ENCODE data around the gene CABLES1.
A peak's percentile ranks its signal among the peaks of the same experiment; 100 is the strongest.

CABLES1 gene

DNA sequence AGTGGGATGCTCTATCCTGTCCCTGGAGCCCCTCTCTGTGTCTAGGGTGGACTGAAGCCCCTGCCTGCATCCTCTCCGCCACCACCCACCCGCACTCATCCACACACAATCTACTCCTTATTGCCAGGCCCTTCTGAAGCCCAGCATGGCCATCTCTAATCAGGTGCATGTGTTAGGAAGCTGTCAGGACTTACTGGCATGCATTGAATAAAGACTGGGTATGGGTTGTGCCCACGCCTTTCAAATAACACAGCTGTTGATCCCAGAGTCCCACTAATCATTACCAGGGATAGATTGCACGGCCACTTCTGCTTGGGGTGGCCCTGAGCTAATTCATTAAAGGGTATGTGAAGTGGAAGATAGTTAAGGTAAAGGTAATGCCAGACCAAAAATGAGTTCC lies 88.4 kb downstream of the CABLES1 start:
- DNase-seq (ENCODE audit: low read depth): no peak

DNA sequence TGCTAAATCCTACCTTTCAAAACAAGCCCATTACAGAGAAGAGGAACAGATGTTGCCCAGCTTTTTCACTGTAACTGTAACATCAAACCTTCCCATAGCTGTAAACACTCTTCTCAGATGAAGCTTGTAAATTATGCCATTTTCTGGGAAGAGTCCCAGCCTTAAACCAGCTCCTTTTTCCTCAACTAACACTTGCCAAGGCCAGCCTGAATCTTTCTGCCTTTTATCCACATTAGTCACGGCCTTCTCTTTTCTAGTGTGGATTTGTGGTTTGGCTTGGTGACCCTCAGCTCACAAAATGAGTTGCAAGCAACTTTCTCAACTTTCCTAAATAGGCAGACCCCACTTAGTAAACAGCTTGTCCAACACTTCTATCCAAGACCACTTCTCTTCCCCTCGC lies 90.2 kb downstream of the CABLES1 start:
- peak; percentile 86 for DNase-seq (ENCODE audit: low read depth)

- DNase-seq (ENCODE audit: low read depth): no peak
Measured at GRCh38 chr18:23226391-23226790, 91.1 kb downstream of the CABLES1 start.

- no peak for DNase-seq (ENCODE audit: low read depth)
Measured at GRCh38 chr18:23226930-23227725, 91.8 kb downstream of the CABLES1 start.

GRCh38 chr18:23227726-23228070 lies 92.4 kb downstream of the CABLES1 start:
- DNase-seq (ENCODE audit: low read depth): no peak

DNA sequence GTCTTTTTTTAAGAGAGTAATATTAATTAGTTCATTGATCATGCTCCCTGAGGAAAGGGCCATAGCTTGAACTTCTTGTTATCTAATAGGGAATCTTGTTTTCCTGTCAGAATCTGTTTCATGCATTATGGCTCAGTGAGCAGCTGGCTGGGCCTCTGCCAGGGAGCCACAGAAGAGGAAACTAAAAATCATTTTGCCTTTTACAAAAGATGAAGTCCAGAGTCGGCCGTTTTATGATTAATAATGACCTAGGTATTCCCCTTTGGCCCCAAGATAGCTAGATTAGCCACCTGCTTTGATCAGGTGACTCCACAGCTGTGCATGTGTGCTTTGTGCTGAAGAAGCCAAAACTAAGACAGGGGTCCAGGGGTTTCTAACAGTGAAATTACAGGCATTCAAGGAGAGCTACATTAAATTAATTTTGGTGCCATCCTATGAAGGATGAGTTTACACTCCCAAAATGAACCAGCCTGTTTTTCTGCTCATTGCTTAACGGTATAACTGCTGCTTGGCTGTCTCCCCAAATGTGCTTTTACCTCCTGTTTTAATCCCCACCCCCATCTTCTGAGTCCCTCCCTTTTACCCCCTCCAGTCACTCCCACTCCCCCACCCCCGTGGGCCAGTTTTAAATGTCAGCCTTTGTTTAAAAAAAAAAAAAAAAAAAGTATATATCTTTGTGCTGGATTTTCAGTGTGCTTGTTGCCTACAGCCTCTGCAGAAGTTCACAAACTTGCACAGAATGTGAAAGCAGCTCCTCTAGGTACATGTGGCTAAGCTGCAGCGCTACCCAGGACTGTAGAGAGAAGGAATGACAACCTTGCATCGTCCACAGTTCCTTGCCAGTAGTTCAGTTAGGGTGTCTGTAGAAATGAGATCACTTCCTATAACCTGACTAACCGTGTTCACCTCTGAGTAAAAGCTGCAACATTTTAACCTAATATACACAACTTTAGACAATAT lies 93.1 kb downstream of the CABLES1 start:
- no peak for DNase-seq (ENCODE audit: low read depth)

DNA sequence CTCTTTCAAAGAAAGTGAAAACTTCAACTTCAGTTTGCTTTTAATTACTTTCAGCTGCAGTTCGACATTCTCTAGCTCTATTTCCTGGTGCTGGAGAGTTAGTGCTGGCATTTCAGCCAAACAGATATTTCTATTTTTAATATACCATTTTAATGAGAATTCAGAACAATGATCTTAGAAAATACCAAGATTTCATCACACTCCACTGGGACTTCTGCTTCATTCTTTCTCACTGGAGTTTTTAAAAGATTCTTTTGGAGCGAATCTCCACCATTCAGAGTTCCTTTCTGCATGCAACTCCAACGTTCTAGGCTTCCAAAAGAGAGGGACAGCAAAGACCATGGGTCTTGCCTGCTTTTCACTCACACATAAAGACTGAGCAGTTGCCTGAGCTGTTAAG lies 94.2 kb downstream of the CABLES1 start:
- DNase-seq (ENCODE audit: low read depth): no peak

- DNase-seq (ENCODE audit: low read depth): no peak
Measured at GRCh38 chr18:23230686-23231085, 95.4 kb downstream of the CABLES1 start.

DNA sequence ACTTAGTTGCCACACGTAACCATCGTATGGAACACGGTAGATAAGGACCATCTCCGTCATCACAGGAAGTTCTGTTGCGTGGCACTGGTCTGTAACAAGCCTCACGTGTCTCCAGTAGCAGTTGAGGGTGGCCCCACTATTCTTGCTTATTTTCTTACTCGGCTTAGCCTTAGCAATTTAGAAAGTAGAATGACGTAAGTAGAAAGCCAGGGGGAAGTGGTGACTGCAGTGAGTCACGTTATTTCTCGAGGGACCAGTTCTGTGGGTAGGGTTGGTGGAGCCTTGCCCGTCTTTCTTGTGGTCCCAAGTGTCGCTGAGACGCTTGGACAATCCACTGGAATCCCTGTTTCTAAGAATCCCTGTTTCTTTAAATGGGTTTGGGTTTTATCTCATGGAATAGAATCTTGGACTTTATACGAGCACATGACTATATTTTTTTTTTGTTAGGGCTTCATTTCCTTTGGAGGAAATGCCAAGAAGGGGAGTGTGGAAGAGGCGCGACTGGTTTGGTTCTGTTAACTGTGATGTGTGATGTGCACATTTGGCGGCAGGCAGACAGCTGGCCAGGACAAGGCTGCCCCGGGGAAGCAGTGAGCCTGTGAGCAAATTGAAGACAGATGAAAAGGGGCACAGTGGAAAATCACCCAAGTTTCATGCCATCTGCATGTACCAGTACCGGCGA lies 96.2 kb downstream of the CABLES1 start:
- DNase-seq (ENCODE audit: low read depth): peak; percentile 56

DNA sequence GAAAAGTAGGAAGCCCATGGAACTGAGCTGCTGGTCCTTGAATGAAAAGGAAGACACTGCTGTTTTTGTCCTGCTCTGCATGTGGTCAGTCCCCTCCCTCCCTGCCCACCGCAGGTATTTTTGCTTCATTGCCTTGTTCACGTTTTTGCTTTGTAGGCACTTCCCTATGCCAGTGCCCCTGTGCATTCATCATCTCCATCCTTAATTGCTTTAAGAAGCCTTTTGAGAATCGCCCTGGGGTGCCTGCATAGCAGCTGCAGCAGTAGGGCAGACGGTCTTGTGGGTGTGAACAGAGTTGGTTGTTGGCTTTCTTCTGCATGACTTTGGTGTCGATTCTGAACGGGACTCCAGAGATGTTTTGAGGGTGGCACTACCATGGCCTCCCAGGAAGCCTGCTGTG lies 97.0 kb downstream of the CABLES1 start:
- no peak for DNase-seq (ENCODE audit: low read depth)

DNA sequence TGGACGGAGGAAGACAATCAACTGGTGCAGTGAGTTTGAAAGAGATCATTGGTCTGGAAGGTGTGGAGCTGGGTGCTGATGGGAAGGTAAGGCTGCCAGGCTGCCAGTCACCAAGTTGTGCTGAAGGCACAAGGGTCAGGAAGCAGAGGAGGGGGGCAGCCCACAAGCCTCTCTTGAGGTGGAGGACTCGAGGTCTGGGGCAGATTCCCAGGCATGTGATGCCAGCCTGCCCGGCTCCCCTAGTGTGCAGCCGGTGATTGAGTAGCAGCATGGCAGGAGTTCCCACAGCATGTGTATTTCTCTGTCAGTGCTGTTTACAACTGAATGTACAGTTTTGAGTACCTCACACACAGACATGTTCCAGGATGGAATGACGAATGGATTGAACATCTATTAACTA lies 99.3 kb downstream of the CABLES1 start:
- no peak for DNase-seq (ENCODE audit: low read depth)

GRCh38 chr18:23235336-23235735 lies 100.1 kb downstream of the CABLES1 start:
- DNase-seq (ENCODE audit: low read depth): no peak

DNA sequence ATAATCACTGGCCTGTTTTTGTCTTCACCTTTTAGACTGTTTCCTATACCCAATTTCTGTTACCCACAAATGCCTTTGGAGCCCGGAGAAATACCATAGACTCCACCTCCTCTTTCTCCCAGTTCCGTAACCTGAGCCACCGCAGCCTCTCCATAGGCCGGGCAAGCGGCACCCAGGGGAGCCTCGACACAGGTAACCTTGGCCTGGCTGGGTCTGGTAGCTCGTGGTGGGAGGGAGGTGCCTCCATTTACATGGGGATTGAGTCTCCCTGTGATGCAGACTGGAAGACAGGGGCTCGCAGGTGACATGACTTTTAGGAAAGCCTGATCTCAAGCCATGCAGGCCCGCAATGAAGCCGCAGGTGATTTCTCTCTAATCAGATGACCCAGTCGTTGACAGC lies 100.6 kb downstream of the CABLES1 start:
- no peak for DNase-seq (ENCODE audit: low read depth)

DNA sequence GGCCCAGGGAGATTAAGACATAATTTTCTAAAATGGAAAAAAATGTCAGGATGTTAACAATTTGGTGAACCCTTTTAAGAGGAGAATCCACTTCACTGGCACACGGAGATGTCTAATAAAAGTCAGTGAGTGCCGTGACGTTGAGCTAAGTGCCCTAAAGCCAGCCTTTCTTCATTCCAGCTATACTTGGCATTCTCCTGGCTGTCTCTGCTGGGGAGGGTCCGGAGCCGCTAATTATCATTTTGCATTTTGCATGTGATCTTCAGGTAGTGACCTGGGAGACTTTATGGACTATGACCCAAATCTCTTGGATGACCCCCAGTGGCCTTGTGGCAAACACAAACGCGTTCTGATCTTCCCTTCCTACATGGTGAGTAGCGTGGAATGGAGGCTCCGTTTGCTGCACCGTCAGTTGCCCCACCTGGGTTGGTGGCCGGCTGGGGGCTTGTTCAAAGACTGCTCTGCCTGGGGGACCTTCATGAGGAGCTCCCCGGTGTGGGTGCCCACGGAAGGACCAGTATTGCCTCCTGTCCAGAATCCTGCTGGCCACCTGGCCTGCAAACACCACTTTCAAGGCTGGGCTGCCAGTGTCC lies 101.7 kb downstream of the CABLES1 start:
- no peak for DNase-seq (ENCODE audit: low read depth)

- DNase-seq (ENCODE audit: low read depth): no peak
Measured at GRCh38 chr18:23237524-23238151, 102.4 kb downstream of the CABLES1 start.

- DNase-seq (ENCODE audit: low read depth): no peak
Measured at GRCh38 chr18:23238152-23238531, 102.9 kb downstream of the CABLES1 start.

- DNase-seq (ENCODE audit: low read depth): no peak
Measured at GRCh38 chr18:23238651-23239349, 103.5 kb downstream of the CABLES1 start.

DNA sequence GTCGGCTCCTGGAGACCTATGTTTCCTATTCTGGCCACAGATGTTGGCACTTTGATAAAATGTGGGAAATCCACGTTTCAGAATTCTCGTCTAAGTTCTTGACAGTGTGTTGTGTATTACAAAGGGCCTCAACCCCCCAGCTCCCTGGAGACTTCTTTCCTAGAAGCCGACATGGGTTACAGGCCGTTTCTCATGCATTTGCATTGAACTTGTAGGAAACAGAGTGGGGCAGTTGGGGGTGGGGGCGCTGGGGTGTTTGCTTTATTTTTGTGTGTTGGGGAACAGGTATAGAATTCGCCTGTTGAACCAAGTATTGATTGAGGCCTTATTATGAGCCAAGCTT lies 104.0 kb downstream of the CABLES1 start:
- no peak for DNase-seq (ENCODE audit: low read depth)

GRCh38 chr18:23239885-23240608 lies 104.8 kb downstream of the CABLES1 start:
- DNase-seq (ENCODE audit: low read depth): no peak

DNA sequence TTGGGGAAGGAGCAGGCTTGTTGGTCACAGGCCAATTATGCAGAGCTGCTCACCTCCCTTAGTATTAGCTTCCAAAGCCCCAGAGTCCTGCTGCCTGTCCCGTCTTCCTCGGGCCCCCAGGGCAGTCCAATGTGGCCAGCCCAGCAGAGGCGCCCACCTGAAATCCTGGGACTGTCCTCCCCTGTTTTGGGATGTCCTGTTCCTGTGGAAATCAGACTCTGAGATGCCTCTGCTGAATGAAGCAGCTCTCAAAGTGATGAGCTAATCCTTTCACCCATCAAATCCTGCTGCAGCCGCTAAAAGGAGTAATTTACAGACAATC lies 105.3 kb downstream of the CABLES1 start:
- DNase-seq (ENCODE audit: low read depth): no peak
